Upper lobe of left lung (tissue), 6 donors: Measurements from ENCODE around the gene DFFB. TPM values are rescaled to one million over a fixed set of nuclear protein-coding genes. Genes with fewer than 3 reads are reported as not detected.

ENCODE experiments used
- ATAC-seq, 2 donors: fragments of 200-7000 bp; cut with Tn5 transposase; one replicate each; pipeline ENCODE4 v1.9.1; 2022; ENCODE audit warnings: mild to moderate bottlenecking in 2 of 2, moderate library complexity in 2 of 2; ENCODE audit not compliant: low FRiP score in 2 of 2
- DNase-seq, 2 donors: peaks; one replicate each; pipeline ENCODE4 v3.0.0-alpha.2; 2019 to 2020
- H3K27ac ChIP-seq, 4 donors: fragments of 200-600 bp; sonication (generic); one replicate each; pipeline ENCODE4 v1.5.1; 2016 to 2019
- H3K27me3 ChIP-seq, 4 donors: fragments of 200-600 bp; sonication (generic); one replicate each; pipeline ENCODE4 v1.5.1; 2017 to 2019
- H3K36me3 ChIP-seq, 4 donors: fragments of 200-600 bp; sonication (generic); one replicate each; pipeline ENCODE4 v1.5.1; 2016 to 2019
- H3K4me1 ChIP-seq, 4 donors: fragments of 200-600 bp; sonication (generic); one replicate each; pipeline ENCODE4 v1.5.1; 2018 to 2019
- H3K4me3 ChIP-seq, 4 donors: fragments of 200-600 bp; sonication (generic); one replicate each; pipeline ENCODE4 v1.5.1; 2017 to 2019; ENCODE audit warnings: mild to moderate bottlenecking in 2 of 4, moderate library complexity in 1 of 4
- H3K9me3 ChIP-seq, 4 donors: fragments of 200-600 bp; sonication (generic); one replicate each; pipeline ENCODE4 v1.5.1; 2018 to 2019
- EP300 ChIP-seq, 4 donors: sonication (generic); formaldehyde crosslinking; IDR thresholded peaks; one replicate each; pipeline ENCODE4 v1.5.1; 2017; ENCODE audit warnings: antibody characterized with exemption in 4 of 4, control low read depth in 2 of 4
- POLR2A ChIP-seq, 4 donors: fragments of 450-650 bp; IDR thresholded peaks; one replicate each; pipeline ENCODE4 v1.5.1; 2016 to 2017; ENCODE audit warnings: antibody characterized with exemption in 4 of 4, mild to moderate bottlenecking in 2 of 4
- POLR2AphosphoS5 ChIP-seq, 2 donors: sonication (generic); formaldehyde crosslinking; IDR thresholded peaks; one replicate each; pipeline ENCODE4 v1.5.1; 2017; ENCODE audit warnings: antibody characterized with exemption in 2 of 2
- whole genome bisulfite sequencing, 2 donors: methylation state at CpG; one replicate each; pipeline ENCODE4 v1.1.5; 2017 to 2018; 5-methylcytosine and 5-hydroxymethylcytosine counted together
- total RNA-seq, 6 donors: library from RNA; depleted of rRNA in 4 of 6; stranded (reverse); fragments of >200 nt in 4 of 6; gene quantifications; one replicate each; pipeline versions ENCODE4 v1.1.0 to v1.2.1, GENCODE V29; 2016 to 2021
- TF ChIP-seq, protein P1 (sequence below), 6 experiments: fragments of 450-650 bp in 4 of 6; fragments of 200-600 bp in 2 of 6; sonication (generic) in 2 of 6; IDR thresholded peaks; one replicate each; pipeline ENCODE4 v1.5.1; 2016 to 2019; ENCODE audit warnings: antibody characterized with exemption in 6 of 6
- donor health status: DM: no; HTN: no; CAD: no; lungs with moderate emphysema.
- donor health status: DM: no; HTN: yes; CAD: no; lungs with severe emphysema.

The DFFB gene
- total RNA-seq, 6 donors from 2014 or later = 7.1 to 16.8 (median 9.4) TPM

DNA sequence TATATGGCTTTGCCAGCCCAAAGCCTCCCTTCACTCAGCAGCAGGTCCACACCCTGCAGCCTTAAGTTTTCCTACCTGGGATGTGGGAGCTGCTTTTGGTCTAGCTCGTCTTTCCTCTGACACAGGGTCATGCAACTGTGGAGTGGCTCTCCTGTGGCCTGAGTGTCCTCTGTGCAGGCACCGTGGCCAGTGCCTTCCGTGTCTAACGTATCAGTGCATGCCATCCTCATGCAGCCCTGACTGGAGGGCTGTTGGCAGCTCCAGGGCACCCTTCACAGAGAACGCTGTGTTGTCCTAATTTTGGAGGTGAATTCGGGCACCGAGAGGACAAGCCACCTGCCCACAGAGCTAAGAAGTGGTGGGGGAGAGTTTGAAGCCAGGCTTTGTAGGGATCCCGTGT is 68.5 kb downstream of the DFFB start:
- no peak overlapping the region for H3K27ac ChIP-seq
- H3K9me3 ChIP-seq = no peaks in the 10 kb centered on the region
- H3K4me1 ChIP-seq = no peaks in the 10 kb centered on the region
- H3K27me3 ChIP-seq = no peaks in the 10 kb centered on the region
- WGBS, 2 donors = 76 to 81% methylated on average over 8 of the region's 8 CpGs
- H3K36me3 ChIP-seq = no peaks in the 10 kb centered on the region
- H3K4me3 ChIP-seq = no peak overlapping the region
- no peak for ATAC-seq
- TF ChIP-seq EP300 (IDR thresholded peaks at IDR 0.05) (no peak), POLR2A (IDR thresholded peaks at IDR 0.05) (no peak), POLR2AphosphoS5 (IDR thresholded peaks at IDR 0.05) (no peak)
- TF ChIP-seq, protein P1, sequence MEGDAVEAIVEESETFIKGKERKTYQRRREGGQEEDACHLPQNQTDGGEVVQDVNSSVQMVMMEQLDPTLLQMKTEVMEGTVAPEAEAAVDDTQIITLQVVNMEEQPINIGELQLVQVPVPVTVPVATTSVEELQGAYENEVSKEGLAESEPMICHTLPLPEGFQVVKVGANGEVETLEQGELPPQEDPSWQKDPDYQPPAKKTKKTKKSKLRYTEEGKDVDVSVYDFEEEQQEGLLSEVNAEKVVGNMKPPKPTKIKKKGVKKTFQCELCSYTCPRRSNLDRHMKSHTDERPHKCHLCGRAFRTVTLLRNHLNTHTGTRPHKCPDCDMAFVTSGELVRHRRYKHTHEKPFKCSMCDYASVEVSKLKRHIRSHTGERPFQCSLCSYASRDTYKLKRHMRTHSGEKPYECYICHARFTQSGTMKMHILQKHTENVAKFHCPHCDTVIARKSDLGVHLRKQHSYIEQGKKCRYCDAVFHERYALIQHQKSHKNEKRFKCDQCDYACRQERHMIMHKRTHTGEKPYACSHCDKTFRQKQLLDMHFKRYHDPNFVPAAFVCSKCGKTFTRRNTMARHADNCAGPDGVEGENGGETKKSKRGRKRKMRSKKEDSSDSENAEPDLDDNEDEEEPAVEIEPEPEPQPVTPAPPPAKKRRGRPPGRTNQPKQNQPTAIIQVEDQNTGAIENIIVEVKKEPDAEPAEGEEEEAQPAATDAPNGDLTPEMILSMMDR (IDR thresholded peaks at IDR 0.05) = no peak
- no peak for DNase-seq

DNA sequence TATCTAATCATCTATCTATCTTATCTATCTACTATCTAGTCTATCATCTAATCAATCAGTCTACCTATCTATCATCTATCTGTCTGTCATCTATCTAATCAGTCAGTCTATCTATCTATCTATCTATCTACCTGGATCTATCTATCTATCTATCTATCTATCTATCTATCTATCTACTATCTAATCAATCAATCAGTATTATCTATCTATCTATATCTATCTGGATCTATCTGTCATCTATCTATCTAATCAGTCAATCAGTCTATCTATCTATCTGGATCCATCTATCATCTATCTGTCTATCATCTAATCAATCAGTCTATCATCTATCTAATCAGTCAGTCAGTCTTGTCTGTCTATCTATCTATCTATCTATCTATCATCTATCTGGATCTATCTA is 69.7 kb downstream of the DFFB start:
- H3K27ac ChIP-seq = no peak overlapping the region
- no peak overlapping the region for H3K4me3 ChIP-seq
- no peaks in the 10 kb centered on the region for H3K4me1 ChIP-seq
- ATAC-seq = no peak
- no peaks in the 10 kb centered on the region for H3K9me3 ChIP-seq
- no peak for DNase-seq
- no peaks in the 10 kb centered on the region for H3K36me3 ChIP-seq
- no peaks in the 10 kb centered on the region for H3K27me3 ChIP-seq
- TF ChIP-seq POLR2A (IDR thresholded peaks at IDR 0.05) (no peak), EP300 (IDR thresholded peaks at IDR 0.05) (no peak)
- TF ChIP-seq, protein P1 (IDR thresholded peaks at IDR 0.05) = no peak

DNA sequence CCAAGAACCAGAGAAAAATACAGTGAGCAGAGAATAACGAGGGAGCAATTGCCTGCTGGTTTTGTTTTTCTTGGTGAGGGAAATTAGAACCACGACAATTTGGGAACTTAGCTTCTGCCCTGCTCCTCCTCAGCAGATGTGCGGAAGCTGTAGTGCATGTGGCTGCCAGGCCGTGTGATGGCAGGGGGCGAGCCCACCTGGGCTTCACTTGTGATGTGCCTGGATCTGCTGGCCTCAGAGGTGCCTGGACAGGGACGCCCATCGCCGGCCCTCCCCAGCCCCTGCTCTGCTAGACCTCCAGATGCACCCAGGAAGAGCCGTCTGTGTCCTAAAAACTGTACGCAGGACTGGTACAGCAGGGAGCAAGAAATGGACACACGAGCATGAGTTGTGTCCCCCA is 71.3 kb downstream of the DFFB start:
- Histone ChIP-seq H3K36me3 (no peaks in the 10 kb centered on the region), H3K9me3 (no peaks in the 10 kb centered on the region), H3K27ac (no peak overlapping the region), H3K27me3 (no peaks in the 10 kb centered on the region), H3K4me1 (no peaks in the 10 kb centered on the region), H3K4me3 (no peak overlapping the region)
- TF ChIP-seq POLR2AphosphoS5 (IDR thresholded peaks at IDR 0.05) = no peak
- TF ChIP-seq, protein P1 (IDR thresholded peaks at IDR 0.05) = no peak
- no peak for TF ChIP-seq EP300 (IDR thresholded peaks at IDR 0.05)
- TF ChIP-seq POLR2A (IDR thresholded peaks at IDR 0.05) = no peak
- ATAC-seq = no peak
- DNase-seq = no peak
- 43 to 60% methylated on average over 4 to 10 of the region's 11 CpGs for WGBS, 2 donors

DNA sequence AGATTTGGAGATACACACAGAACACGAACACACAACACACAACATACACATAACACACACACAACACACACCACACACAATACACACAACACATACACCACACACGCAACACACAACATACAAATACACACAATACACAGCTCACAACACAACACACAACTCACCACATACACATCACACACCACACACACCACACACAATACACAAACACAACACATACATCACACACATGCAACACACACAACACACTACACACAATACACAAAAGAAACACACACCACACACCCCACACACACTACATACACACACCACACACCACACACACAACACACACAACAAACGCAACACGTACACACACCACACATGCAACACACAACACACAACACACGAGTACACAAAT is 71.8 kb downstream of the DFFB start:
- DNase-seq = no peak

More for the DNA sequence above, 71.8 kb downstream of the DFFB start:
- TF ChIP-seq, protein P1 (IDR thresholded peaks at IDR 0.05) = no peak
- no peak for TF ChIP-seq POLR2AphosphoS5 (IDR thresholded peaks at IDR 0.05)
- TF ChIP-seq POLR2A (IDR thresholded peaks at IDR 0.05) = no peak
- no peak for TF ChIP-seq EP300 (IDR thresholded peaks at IDR 0.05)
- Histone ChIP-seq H3K4me3 (no peak overlapping the region), H3K9me3 (no peaks in the 10 kb centered on the region), H3K36me3 (no peaks in the 10 kb centered on the region), H3K27me3 (no peaks in the 10 kb centered on the region), H3K4me1 (no peaks in the 10 kb centered on the region), H3K27ac (no peak overlapping the region)
- ATAC-seq = no peak
- whole genome bisulfite sequencing, 2 donors = 70 to 72% methylated on average over 5 of the region's 5 CpGs
